ENCODE results near the gene CCL1.

- TF ChIP-seq CTCF (IDR thresholded peaks at IDR 0.05) = no peak
- TF ChIP-seq EP300 (IDR thresholded peaks at IDR 0.05) = no peak
- no peak for TF ChIP-seq POLR2A (IDR thresholded peaks at IDR 0.05)
These were observed at the start of gene CCL1 for GRCh38 chr17:34363183-34363661.

All from tibial nerve (tissue), 4 donors.